ENCODE data around the gene CTSD. TPM values are rescaled to one million over a fixed set of nuclear protein-coding genes. Genes with fewer than 3 reads are reported as not detected.
A peak's percentile ranks its signal among the peaks of the same experiment; 100 is the strongest.

CTSD gene
- total RNA-seq, 1 experiment from 2014 or later, result 367 TPM

DNA sequence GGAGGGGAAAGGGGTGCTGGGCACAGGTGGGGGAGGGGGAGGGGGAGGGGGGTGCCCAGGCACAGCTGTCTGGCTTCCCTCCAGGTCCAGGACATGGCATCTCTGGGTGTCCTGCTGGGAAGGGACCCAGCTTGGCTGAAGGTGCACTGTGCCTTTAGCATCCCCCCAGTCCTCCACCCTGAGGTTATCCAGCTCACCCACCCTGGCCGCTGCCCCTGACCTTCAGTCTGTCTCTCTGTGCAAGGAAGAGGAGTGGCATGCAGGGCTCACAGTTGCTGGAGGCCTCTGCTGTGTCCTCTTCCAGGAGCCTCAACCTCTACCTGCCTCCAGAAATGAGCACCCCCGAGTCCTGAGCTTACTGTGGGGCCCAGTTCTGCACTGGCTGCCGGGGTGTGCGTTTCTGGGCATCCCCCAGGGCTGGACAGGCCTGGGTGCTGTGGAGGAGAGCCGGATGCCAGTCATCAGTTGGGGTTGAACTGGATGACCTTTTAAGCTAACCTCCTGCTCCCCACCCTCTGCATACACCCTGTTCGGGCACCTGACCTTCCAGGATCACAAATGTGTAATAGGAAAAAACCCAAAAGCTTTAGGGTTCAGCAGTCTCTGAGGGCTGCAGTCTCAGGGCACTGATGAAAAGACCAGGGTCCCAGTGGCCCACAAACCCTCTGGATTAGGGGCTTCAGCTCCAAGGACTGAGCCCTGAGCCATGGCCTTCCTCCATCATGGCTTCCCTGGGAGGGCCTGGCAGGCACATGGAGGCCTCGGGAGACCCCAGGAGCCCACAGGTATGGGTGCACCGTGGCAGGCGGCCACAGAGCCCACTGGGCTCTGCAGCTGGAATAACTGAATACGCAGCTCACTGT, 9.6 kb upstream of the CTSD start:
- Mint-ChIP-seq H3K36me3 (ENCODE audit: insufficient read depth, unreplicated experiment) (peaks cover 6% of the 10 kb centered on the region), H3K4me1 (ENCODE audit: insufficient read depth, unreplicated experiment) (peaks cover 39% of the 10 kb centered on the region), H3K9me3 (ENCODE audit: unreplicated experiment) (no peaks in the 10 kb centered on the region), H3K27me3 (ENCODE audit: insufficient read depth, unreplicated experiment) (no peaks in the 10 kb centered on the region), H3K27ac (ENCODE audit: low read depth, unreplicated experiment) (peak overlapping the region; percentile 80), H3K4me3 (ENCODE audit: unreplicated experiment) (no peak overlapping the region)
- no peak for DNase-seq (ENCODE audit: unreplicated experiment)
- intact Hi-C loops (cut with micrococcal nuclease), result no loop called here
- TF ChIP-seq, protein P1, sequence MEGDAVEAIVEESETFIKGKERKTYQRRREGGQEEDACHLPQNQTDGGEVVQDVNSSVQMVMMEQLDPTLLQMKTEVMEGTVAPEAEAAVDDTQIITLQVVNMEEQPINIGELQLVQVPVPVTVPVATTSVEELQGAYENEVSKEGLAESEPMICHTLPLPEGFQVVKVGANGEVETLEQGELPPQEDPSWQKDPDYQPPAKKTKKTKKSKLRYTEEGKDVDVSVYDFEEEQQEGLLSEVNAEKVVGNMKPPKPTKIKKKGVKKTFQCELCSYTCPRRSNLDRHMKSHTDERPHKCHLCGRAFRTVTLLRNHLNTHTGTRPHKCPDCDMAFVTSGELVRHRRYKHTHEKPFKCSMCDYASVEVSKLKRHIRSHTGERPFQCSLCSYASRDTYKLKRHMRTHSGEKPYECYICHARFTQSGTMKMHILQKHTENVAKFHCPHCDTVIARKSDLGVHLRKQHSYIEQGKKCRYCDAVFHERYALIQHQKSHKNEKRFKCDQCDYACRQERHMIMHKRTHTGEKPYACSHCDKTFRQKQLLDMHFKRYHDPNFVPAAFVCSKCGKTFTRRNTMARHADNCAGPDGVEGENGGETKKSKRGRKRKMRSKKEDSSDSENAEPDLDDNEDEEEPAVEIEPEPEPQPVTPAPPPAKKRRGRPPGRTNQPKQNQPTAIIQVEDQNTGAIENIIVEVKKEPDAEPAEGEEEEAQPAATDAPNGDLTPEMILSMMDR (IDR thresholded peaks at IDR 0.05; ENCODE audit: unreplicated experiment), result no peak
- no TSS peak for BruUV-seq (replicated peaks)
- CTCF ChIA-PET, result interaction anchor here (0.6 to 2.6 kb wide), 6 partner anchors 9 to 80 kb away, joined by 3 to 25 read pairs (median 3); partner anchors contain the start of gene SYT8
- POLR2A ChIA-PET, result interaction anchor here (1.3 to 4.2 kb wide), 8 partner anchors 10 to 63 kb away, joined by 3 to 54 read pairs (median 11); partner anchors contain the start of genes CTSD, IFITM10 and SYT8

DNA sequence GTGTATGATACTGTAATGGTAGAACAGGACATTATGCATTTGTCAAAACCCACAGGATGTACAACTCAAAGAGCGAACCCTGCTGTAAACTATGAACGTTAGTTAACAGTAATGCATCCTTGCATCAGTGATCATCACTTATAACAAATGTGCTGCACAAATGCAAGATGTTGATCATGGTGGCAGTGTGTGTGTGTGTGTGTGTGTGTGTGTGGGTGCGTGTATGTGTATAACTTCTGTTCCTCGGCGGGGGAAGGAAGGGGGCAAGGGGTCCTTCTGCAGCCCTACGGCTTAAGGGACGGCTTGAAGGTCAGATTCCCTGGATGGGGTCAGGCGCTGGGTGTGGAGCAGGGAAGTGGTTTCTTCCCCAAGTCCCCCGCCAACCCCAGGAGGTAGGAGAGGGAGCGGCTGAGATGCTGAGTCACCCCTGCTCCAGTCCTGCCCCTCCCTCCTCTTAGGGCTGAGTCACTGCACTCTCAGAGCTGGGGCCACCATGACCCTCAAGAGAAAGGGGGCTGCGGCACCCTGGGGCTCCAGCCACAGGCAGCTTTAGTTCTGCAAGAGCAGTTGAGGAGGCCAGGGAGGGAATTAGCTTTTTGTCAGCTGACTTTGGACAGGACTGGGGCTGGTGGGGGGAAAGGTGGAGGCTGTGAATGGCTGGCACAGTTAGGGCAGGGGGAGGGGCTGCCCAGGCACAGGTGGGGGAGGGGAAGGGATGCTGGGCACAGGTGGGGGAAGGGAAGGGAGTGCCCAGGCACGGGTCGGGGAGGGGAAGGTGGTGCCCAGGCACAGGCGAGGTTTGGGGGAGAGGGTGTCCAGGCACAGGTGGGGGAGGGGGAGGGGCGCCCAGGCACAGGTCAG, 8.8 kb upstream of the CTSD start:
- CTCF ChIA-PET, result interaction anchor here (0.6 to 2.6 kb wide), 8 partner anchors 13 to 1263 kb away, joined by 3 to 25 read pairs (median 3); partner anchors contain the start of gene SYT8
- peak; percentile 91 for DNase-seq (ENCODE audit: unreplicated experiment)
- TF ChIP-seq, protein P1 (IDR thresholded peaks at IDR 0.05; ENCODE audit: unreplicated experiment), result no peak
- Mint-ChIP-seq H3K27me3 (ENCODE audit: insufficient read depth, unreplicated experiment) (no peaks in the 10 kb centered on the region), H3K9me3 (ENCODE audit: unreplicated experiment) (no peaks in the 10 kb centered on the region), H3K4me3 (ENCODE audit: unreplicated experiment) (peak overlapping the region; percentile 60), H3K36me3 (ENCODE audit: insufficient read depth, unreplicated experiment) (peaks cover 6% of the 10 kb centered on the region), H3K27ac (ENCODE audit: low read depth, unreplicated experiment) (peak overlapping the region; percentile 80), H3K4me1 (ENCODE audit: insufficient read depth, unreplicated experiment) (peaks cover 39% of the 10 kb centered on the region)
- POLR2A ChIA-PET, result interaction anchor here (0.8 to 4.2 kb wide), 12 partner anchors 9 to 321 kb away, joined by 3 to 54 read pairs (median 6); partner anchors contain the start of genes CTSD, IFITM10 and SYT8
- intact Hi-C loops (cut with micrococcal nuclease), result no loop called here
- no TSS peak for BruUV-seq (replicated peaks)

DNA sequence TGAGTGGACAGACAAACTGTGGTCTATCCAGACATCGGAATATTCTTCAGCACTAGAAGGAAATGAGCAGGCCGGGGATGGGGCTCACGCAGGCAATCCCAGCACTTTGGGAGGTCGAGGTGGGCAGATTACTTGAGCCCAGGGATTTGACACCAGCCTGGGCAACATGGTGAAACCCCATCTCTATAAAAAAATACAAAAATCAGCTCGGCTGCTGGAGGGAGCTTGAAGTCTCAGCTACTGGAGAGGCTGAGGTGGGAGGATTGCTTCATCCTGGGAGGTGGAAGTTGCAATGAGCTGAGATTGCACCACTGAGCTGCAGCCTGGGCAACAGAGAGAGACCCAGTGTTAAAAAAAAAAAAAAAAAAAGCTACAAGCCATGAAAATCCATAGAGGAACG, 8.0 kb upstream of the CTSD start:
- intact Hi-C loops (cut with micrococcal nuclease), result no loop called here
- Mint-ChIP-seq H3K27me3 (ENCODE audit: insufficient read depth, unreplicated experiment) (no peaks in the 10 kb centered on the region), H3K27ac (ENCODE audit: low read depth, unreplicated experiment) (peak overlapping the region; percentile 80), H3K36me3 (ENCODE audit: insufficient read depth, unreplicated experiment) (peaks cover 6% of the 10 kb centered on the region), H3K9me3 (ENCODE audit: unreplicated experiment) (no peaks in the 10 kb centered on the region), H3K4me1 (ENCODE audit: insufficient read depth, unreplicated experiment) (peaks cover 39% of the 10 kb centered on the region), H3K4me3 (ENCODE audit: unreplicated experiment) (peak overlapping the region; percentile 60)
- BruUV-seq (replicated peaks), result no TSS peak
- POLR2A ChIA-PET, result interaction anchor here (0.7 to 4.2 kb wide), 13 partner anchors 8 to 322 kb away, joined by 3 to 54 read pairs (median 5); partner anchors contain the start of genes CTSD and SYT8
- CTCF ChIA-PET, result interaction anchor here (0.9 to 1.5 kb wide), 4 partner anchors 13 to 1264 kb away, joined by 3 to 5 read pairs (median 3); no protein-coding TSS in a partner anchor
- TF ChIP-seq, protein P1 (IDR thresholded peaks at IDR 0.05; ENCODE audit: unreplicated experiment), result no peak
- peak; percentile 87 for DNase-seq (ENCODE audit: unreplicated experiment)
